Measurements from ENCODE around the gene QPCTL. TPM values are rescaled to one million over a fixed set of nuclear protein-coding genes. Genes with fewer than 3 reads are reported as not detected.

QPCTL gene
- total RNA-seq: 7.8 and 20.2 TPM in 2 replicates

DNA sequence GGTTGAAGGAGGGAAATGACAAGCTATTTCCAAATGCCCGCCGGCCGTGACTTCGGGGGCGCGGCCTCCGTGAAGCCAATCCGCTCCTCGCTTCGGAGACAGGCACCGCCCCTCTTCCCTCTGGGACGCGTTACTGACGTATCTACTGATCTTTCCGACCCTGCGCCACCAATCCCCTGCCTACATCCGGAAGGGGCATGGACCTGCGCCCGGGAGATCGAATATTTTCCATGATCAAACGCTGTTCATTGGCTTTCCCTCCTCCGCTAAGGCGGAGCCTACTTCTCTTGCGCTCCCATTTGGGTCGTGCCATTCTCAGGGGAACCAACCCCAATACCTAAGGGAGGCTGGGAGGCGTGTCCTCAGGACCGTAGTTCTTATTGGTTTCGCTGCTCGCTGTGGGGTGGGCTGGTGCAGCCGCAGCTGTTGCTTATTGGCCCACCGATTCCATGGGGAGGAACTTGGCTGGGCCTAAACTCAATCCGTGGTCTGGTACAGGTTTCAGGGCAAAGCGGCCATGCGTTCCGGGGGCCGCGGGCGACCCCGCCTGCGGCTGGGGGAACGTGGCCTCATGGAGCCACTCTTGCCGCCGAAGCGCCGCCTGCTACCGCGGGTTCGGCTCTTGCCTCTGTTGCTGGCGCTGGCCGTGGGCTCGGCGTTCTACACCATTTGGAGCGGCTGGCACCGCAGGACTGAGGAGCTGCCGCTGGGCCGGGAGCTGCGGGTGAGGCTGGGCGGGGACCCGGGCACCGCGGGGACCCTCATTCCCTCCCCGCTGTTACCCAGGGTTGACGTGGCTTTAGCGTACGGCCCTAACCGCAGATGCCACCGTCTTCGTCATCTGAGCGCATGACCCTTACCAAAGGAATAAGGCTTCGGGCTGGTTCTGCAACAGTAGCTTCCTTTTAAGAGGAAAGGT, at the start of gene QPCTL:
Gene QPCTL (plus strand): TSS at position 480 of the 919 bp plus-strand sequence. CDS start 38 bp downstream, at position 518.

DNA sequence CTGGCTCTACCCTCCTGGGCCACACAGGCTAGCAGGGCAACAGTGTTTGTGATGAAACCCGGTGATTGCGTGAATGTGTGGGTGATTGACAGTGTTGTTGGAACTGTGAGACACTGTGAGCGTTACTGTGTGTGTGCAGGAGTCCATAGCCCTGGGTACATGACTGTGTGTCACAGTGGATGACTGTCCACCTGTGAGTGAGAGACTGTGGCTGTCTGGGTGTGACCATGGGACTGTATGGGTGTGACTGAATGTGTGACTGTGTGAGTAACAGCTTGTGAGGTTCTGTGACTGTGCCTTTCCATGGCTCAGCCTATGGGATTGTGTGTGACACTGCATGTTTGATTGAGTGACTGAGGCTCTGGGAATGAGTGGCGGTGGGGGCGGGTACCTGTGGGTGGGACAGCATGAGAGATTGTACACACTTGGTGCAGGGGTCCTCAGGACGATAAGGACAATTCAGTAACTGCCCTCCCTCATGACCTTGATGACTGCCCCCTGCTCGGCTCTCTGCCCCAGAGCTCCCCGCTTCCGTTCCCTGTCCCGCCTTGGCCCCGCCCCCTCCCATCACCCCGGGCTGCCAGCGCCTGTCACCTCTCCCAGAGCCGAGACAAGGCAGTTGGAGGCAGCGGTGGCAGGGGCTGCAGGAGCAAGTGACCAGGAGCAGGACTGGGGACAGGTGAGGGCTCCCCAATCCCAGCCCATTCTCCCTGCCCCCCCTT, 24.7 kb upstream of the QPCTL start, which contains the start of gene GIPR:
Gene GIPR (plus strand): TSS at position 602 of the 722 bp plus-strand sequence. CDS start 1,300 bp downstream, outside the sequence.

DNA sequence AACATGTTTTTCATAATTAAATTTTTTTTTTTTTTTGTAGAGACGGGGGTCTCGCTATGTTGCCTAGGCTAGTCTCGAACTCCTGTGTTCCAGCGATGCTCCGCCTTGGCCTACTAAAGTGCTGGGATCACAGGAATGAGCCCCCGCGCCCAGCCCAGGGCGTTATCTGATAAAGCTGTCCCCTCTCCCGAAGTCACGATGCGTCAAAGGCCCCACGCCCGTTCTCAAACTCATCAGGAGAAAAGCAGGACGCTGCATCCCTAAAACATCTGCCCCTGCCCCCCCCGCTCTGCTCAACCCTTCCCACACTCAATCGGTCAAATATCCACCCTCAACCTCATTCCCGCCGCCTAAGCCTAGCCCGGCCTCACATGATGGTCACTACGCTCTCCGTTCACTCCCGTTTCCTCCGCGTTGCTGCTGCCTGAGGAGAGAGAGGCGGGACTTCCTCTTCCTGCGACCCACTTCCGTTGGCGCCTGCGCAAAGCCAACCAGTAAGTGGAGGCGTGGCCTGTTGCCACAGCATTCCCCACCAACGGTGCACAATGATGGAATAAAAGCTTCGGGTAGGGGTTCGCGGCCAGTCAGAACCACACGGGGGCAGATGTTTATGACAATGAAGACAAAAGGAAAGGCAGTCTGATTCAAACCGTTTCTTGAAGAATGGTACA, 815 bp upstream of the QPCTL start, which contains the start of gene SNRPD2:
Gene SNRPD2 (minus strand): TSS at position 438 of the 671 bp plus-strand sequence. CDS start 65 bp downstream, at position 373.

DNA sequence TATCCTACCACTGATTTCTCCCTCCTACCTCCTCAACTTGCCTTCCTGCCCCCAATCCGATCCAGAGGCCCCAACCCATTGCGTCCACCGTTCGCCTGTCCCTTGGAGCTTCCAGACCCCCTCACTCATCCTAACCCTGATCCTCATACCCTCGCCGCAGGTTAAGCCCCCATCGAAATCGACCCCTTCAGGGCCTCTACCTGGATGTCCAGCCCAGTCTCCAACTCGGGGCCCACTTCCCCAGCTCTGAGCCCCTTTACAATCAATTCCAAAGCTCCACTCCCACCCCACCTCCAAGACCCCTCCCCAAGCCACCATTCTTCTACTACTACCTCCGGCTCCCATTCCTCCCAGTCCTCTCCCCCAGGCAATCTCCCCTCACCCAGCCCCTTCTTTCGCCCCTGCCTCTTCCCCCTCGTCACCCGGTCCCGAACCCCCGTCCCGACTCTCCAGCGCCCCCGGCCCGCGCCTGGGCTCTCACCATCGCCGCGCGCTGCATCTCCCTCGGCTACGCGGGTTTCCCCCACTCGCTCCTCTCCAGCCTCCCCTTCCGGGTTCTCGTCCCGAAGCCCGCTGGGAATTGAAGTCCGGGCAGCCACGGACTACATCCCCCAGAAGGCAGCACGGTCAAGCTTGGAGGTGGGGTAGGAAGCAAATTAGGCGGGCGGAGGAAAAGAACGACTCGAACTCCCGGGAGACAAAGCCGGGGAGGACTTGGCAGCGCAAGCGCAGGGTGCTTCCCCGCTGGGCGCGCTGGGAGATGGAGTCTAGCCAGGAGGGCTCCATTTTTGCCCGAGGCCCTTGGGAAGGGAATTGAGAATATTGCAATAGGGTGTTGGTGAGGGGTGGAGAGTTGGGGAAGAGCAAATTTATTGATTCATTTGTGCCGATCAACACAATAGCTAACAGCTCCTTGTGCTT, 38.2 kb downstream of the QPCTL start, which contains the start of gene FBXO46:
Gene FBXO46 (minus strand): TSS at position 529 of the 921 bp plus-strand sequence. CDS start 17,401 bp downstream, outside the sequence.

DNA sequence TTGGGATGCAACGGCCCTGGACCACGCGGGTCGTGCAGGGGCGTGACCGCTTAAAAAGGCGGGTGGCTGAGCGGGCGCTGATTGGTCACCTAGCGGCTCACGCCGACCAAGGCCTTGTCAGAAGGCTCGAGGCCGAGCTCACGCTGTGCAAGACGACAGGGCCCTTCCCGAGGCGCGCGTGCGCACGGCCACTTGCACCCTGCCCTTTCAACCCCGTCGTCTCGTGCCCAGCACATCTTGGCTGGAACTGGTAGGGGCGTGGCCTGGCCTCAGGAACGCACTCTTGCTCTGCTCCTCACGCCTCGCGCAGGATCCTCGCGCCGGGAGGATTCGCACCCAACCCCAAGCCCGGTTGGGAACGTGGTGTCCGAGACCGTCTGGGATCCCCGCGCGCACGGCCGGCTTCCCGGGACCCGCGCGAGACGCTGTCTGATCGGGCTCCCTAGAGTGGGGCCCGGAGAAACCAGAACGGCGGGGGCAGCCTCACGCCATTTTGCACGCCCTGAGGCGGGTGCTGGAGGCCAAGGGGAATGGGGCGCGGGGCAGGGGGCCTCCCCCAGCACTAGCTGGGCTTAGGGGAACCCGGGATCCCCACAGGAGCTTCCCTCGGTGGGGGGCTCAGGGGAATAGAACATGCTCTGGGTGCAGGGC, 40.8 kb downstream of the QPCTL start, which contains the start of gene MEIOSIN:
Gene MEIOSIN (plus strand): TSS at position 280 of the 651 bp plus-strand sequence. CDS start 1,938 bp downstream, outside the sequence.

Other genes with a start within 250 kb of the QPCTL start
- gene FOSB, start 224.7 kb upstream of the QPCTL start, total RNA-seq: 4.4 and 15.4 TPM in 2 replicates
- 3.4 and 3.8 TPM in 2 replicates for gene RTN2, start 195.6 kb upstream of the QPCTL start, total RNA-seq
- gene PPM1N, start 194.2 kb upstream of the QPCTL start, total RNA-seq: 1.1 and 1.4 TPM in 2 replicates
- 80.8 and 90.2 TPM in 2 replicates for gene VASP, start 185.2 kb upstream of the QPCTL start, total RNA-seq
- 6.2 and 8.3 TPM in 2 replicates for gene OPA3, start 107.9 kb upstream of the QPCTL start, total RNA-seq
- not detected in 2 replicates for gene GPR4, start 90.5 kb upstream of the QPCTL start, total RNA-seq
- gene EML2, start 53.3 kb upstream of the QPCTL start, total RNA-seq: 98.0 and 186 TPM in 2 replicates
- 0.93 and 1.0 TPM in 2 replicates for gene GIPR, start 24.4 kb upstream of the QPCTL start, total RNA-seq
- gene SNRPD2, start 713 bp upstream of the QPCTL start, total RNA-seq: 164 and 255 TPM in 2 replicates
- 8.0 and 8.2 TPM in 2 replicates for gene FBXO46, start 38.2 kb downstream of the QPCTL start, total RNA-seq
- gene MEIOSIN, start 40.8 kb downstream of the QPCTL start, total RNA-seq: not detected in 2 replicates
- gene SIX5, start 76.6 kb downstream of the QPCTL start, total RNA-seq: 2.7 and 6.3 TPM in 2 replicates
- gene DMPK, start 89.8 kb downstream of the QPCTL start, total RNA-seq: 4.1 and 23.6 TPM in 2 replicates
- 32.1 and 32.5 TPM in 2 replicates for gene DMWD, start 100.2 kb downstream of the QPCTL start, total RNA-seq
- gene RSPH6A, start 122.6 kb downstream of the QPCTL start, total RNA-seq: under 0.01 and 0.07 TPM in 2 replicates
- gene SYMPK, start 170.5 kb downstream of the QPCTL start, total RNA-seq: 27.7 and 56.0 TPM in 2 replicates
- not detected in 2 replicates for gene FOXA3, start 171.7 kb downstream of the QPCTL start, total RNA-seq
- gene IRF2BP1, start 193.5 kb downstream of the QPCTL start, total RNA-seq: 17.8 and 20.8 TPM in 2 replicates
- 1.0 and 2.3 TPM in 2 replicates for gene MYPOP, start 209.9 kb downstream of the QPCTL start, total RNA-seq
- gene NANOS2, start 222.1 kb downstream of the QPCTL start, total RNA-seq: not detected in 2 replicates

Measured in nasal cavity respiratory epithelium epithelial cell of viscerocranial mucosa (primary cell).